ENCODE data around the gene RCOR1.
A peak's percentile ranks its signal among the peaks of the same experiment; 100 is the strongest.

Gene RCOR1

DNA sequence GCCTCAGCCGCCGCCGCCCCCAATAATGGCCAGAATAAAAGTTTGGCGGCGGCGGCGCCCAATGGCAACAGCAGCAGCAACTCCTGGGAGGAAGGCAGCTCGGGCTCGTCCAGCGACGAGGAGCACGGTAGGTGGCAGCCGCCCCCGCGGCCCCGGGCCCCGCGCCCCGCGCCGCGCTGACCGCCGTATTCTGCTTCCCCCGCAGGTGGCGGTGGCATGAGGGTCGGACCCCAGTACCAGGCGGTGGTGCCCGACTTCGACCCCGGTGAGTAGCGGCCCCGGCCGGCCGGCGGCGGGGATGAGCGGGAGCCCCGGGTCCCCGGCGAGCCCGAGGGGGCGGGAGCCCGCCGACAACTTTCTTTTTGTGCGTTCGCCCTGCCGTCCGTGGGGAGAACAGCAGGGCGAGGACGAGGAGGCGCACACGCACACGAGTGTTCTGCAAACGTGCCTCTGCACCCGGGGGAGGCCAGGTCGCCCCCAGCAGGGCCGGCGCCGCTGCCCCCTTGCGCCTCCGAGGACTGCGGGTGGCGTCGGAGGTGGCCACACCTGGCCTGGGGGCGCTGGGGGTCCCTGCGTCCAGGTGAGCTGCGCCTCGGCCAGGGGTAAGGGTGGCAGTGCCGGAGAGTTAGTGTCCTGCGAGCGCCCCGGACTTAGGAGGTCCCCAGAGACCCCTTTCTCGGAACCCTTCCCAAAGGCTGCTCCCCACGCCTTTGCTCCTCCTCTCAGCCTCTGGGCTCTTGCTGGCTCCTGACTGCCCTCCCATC lies 794 bp downstream of the RCOR1 start:
- Histone ChIP-seq H3K4me1 (ENCODE audit: control insufficient read depth in 1 of 2, insufficient read depth in 2 of 2, low read length in 2 of 2) (peaks cover 6 to 14% of the 10 kb centered on the region in 2 donors), H3K9me3 (ENCODE audit: control insufficient read depth in 1 of 2, low read length in 2 of 2) (no peaks in the 10 kb centered on the region)

GRCh38 chr14:102593825-102594137 lies 1.3 kb downstream of the RCOR1 start:
- H3K9me3 ChIP-seq (ENCODE audit: control insufficient read depth in 1 of 2, low read length in 2 of 2), result no peaks in the 10 kb centered on the region
- H3K4me3 ChIP-seq (ENCODE audit: low read depth in 1 of 2, low read length in 2 of 2), result peak overlapping the region; percentile 82 to 86
- peak overlapping the region; percentile 71 to 86 for H3K9ac ChIP-seq (ENCODE audit: low read depth in 1 of 2, low read length in 2 of 2)
- peaks cover 6 to 14% of the 10 kb centered on the region in 2 donors for H3K4me1 ChIP-seq (ENCODE audit: control insufficient read depth in 1 of 2, insufficient read depth in 2 of 2, low read length in 2 of 2)
- H3K27me3 ChIP-seq (ENCODE audit: control insufficient read depth in 1 of 2, insufficient read depth in 2 of 2, low read length in 2 of 2), result no peaks in the 10 kb centered on the region
- peaks cover 0 to 2% of the 10 kb centered on the region in 2 donors for H3K36me3 ChIP-seq (ENCODE audit: control insufficient read depth in 1 of 2, insufficient read depth in 2 of 2, low read length in 2 of 2)
- no peak overlapping the region for H3K27ac ChIP-seq (ENCODE audit: low read depth, low read length)

More for the DNA sequence above, 794 bp downstream of the RCOR1 start:
- no peaks in the 10 kb centered on the region for H3K36me3 ChIP-seq (ENCODE audit: control insufficient read depth in 1 of 2, insufficient read depth in 2 of 2, low read length in 2 of 2)
- no peaks in the 10 kb centered on the region for H3K27me3 ChIP-seq (ENCODE audit: control insufficient read depth in 1 of 2, insufficient read depth in 2 of 2, low read length in 2 of 2)
- H3K4me3 ChIP-seq (ENCODE audit: low read depth in 1 of 2, low read length in 2 of 2), result peak overlapping the region; percentile 82 to 86
- peak overlapping the region; percentile 88 for H3K27ac ChIP-seq (ENCODE audit: low read depth, low read length)
- peak overlapping the region; percentile 71 to 86 for H3K9ac ChIP-seq (ENCODE audit: low read depth in 1 of 2, low read length in 2 of 2)

DNA sequence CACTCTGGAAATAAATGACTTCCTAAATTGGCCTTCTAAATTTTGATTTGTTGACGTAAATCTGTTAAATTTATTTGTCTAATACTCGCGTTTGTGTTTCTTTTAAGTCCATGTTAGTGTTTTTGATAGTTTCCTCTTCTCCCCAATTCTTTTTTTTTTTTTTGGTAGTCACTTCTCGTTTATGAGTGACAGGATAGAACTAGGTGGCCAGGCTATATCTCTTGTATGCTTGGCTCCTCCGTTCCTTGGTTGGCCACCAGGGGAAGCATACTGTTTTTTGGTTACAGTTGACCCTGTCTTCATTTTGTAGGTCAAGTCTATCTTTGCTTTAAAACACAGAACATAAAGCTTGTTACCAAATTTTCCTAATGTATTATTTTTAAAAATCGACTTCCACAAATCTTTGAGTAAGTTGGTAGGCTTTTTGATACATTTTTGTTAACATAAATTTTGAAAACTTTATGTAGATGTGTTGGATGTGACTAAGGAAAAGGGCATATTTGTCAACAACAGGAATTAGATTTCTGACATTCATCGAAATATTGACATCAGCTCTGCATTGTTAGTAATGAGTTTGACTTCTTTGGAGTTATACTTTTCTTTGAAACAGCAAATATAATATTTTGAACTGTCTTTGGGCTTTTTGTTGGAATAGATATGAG lies 2.2 kb downstream of the RCOR1 start:
- H3K27me3 ChIP-seq (ENCODE audit: control insufficient read depth in 1 of 2, insufficient read depth in 2 of 2, low read length in 2 of 2), result no peaks in the 10 kb centered on the region
- peak overlapping the region; percentile 82 to 86 for H3K4me3 ChIP-seq (ENCODE audit: low read depth in 1 of 2, low read length in 2 of 2)
- peaks cover 6 to 14% of the 10 kb centered on the region in 2 donors for H3K4me1 ChIP-seq (ENCODE audit: control insufficient read depth in 1 of 2, insufficient read depth in 2 of 2, low read length in 2 of 2)
- no peak overlapping the region for H3K27ac ChIP-seq (ENCODE audit: low read depth, low read length)
- peaks cover 0 to 7% of the 10 kb centered on the region in 2 donors for H3K36me3 ChIP-seq (ENCODE audit: control insufficient read depth in 1 of 2, insufficient read depth in 2 of 2, low read length in 2 of 2)
- peak overlapping the region; percentile 71 to 86 for H3K9ac ChIP-seq (ENCODE audit: low read depth in 1 of 2, low read length in 2 of 2)
- no peaks in the 10 kb centered on the region for H3K9me3 ChIP-seq (ENCODE audit: control insufficient read depth in 1 of 2, low read length in 2 of 2)

- Histone ChIP-seq H3K27me3 (ENCODE audit: control insufficient read depth in 1 of 2, insufficient read depth in 2 of 2, low read length in 2 of 2) (no peaks in the 10 kb centered on the region), H3K9me3 (ENCODE audit: control insufficient read depth in 1 of 2, low read length in 2 of 2) (no peaks in the 10 kb centered on the region), H3K9ac (ENCODE audit: low read depth in 1 of 2, low read length in 2 of 2) (no peak overlapping the region), H3K36me3 (ENCODE audit: control insufficient read depth in 1 of 2, insufficient read depth in 2 of 2, low read length in 2 of 2) (peaks cover 3 to 7% of the 10 kb centered on the region in 2 donors), H3K27ac (ENCODE audit: low read depth, low read length) (no peak overlapping the region), H3K4me3 (ENCODE audit: low read depth in 1 of 2, low read length in 2 of 2) (no peak overlapping the region), H3K4me1 (ENCODE audit: control insufficient read depth in 1 of 2, insufficient read depth in 2 of 2, low read length in 2 of 2) (peaks cover 0 to 8% of the 10 kb centered on the region in 2 donors)
These were observed 9.0 kb downstream of the RCOR1 start for GRCh38 chr14:102601378-102601925.

DNA sequence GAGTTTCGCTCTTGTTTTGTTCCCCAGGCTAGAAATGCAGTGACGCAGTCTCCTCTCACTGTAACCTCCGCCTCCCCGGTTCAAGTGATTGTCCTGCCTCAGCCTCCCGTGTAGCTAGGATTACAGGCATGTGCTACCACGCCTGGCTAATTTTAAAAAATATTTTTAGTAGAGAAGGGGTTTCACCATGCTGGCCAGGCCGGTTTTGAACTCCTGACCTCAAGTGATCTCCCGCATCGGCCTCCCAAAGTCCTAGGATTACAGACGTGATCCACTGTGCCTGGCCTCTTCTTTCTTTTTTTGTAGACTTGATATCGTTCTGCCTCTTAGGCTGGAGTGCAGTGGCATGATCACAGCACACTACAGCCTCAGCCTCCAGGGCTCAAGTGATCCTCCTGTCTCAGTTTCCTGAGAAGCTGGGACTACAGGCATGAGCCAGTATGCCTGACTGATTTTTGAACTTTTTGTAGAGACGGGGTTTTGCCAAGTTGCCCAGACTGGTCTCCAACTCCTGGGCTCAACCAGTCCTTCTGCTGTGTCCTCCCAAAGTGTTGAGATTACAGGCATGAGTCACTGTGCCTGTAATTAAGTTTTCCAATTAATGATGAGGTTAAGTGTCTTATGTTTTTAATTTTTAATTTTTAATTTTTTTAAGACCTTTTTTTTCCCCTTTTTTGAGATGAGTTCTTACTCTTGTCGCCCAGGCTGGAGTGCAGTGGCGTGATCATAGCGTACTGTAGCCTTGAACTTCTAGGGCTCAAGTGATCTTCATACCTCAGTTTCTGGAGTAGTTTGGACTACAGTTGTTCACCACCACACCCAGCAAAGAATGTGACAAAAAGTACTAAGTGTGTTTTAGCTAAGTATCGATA lies 10.2 kb downstream of the RCOR1 start:
- no peak overlapping the region for H3K27ac ChIP-seq (ENCODE audit: low read depth, low read length)
- H3K36me3 ChIP-seq (ENCODE audit: control insufficient read depth in 1 of 2, insufficient read depth in 2 of 2, low read length in 2 of 2), result peaks cover 3 to 7% of the 10 kb centered on the region in 2 donors
- no peaks in the 10 kb centered on the region for H3K9me3 ChIP-seq (ENCODE audit: control insufficient read depth in 1 of 2, low read length in 2 of 2)
- peaks cover 0 to 8% of the 10 kb centered on the region in 2 donors for H3K4me1 ChIP-seq (ENCODE audit: control insufficient read depth in 1 of 2, insufficient read depth in 2 of 2, low read length in 2 of 2)
- H3K9ac ChIP-seq (ENCODE audit: low read depth in 1 of 2, low read length in 2 of 2), result no peak overlapping the region
- no peaks in the 10 kb centered on the region for H3K27me3 ChIP-seq (ENCODE audit: control insufficient read depth in 1 of 2, insufficient read depth in 2 of 2, low read length in 2 of 2)
- no peak overlapping the region for H3K4me3 ChIP-seq (ENCODE audit: low read depth in 1 of 2, low read length in 2 of 2)

GRCh38 chr14:102603293-102603907 lies 11.0 kb downstream of the RCOR1 start:
- H3K4me1 ChIP-seq (ENCODE audit: control insufficient read depth in 1 of 2, insufficient read depth in 2 of 2, low read length in 2 of 2), result peaks cover 0 to 8% of the 10 kb centered on the region in 2 donors
- H3K27ac ChIP-seq (ENCODE audit: low read depth, low read length), result no peak overlapping the region
- no peak overlapping the region for H3K9ac ChIP-seq (ENCODE audit: low read depth in 1 of 2, low read length in 2 of 2)
- no peaks in the 10 kb centered on the region for H3K9me3 ChIP-seq (ENCODE audit: control insufficient read depth in 1 of 2, low read length in 2 of 2)
- H3K27me3 ChIP-seq (ENCODE audit: control insufficient read depth in 1 of 2, insufficient read depth in 2 of 2, low read length in 2 of 2), result no peaks in the 10 kb centered on the region
- H3K4me3 ChIP-seq (ENCODE audit: low read depth in 1 of 2, low read length in 2 of 2), result no peak overlapping the region
- peaks cover 3 to 7% of the 10 kb centered on the region in 2 donors for H3K36me3 ChIP-seq (ENCODE audit: control insufficient read depth in 1 of 2, insufficient read depth in 2 of 2, low read length in 2 of 2)

DNA sequence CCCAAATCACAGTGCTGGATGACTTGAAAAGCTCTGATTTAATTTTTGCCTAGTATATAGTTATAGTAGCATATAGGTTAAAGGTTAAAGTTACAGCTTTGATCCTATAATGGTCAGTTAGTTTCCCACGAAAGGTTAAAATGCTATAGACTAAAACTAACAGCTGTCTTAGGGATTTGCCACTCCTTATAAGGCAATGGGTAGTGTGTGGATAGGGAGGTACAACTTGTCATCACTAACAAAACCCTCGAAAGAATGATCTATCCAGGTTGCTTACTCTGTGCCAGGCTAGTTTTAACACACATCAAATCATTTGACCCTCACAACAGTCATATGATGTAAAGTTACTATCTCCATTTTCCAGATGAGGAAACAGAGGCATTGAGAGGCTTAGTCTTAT lies 11.7 kb downstream of the RCOR1 start:
- no peaks in the 10 kb centered on the region for H3K9me3 ChIP-seq (ENCODE audit: control insufficient read depth in 1 of 2, low read length in 2 of 2)
- H3K4me1 ChIP-seq (ENCODE audit: control insufficient read depth in 1 of 2, insufficient read depth in 2 of 2, low read length in 2 of 2), result peaks cover 0 to 8% of the 10 kb centered on the region in 2 donors
- peaks cover 1 to 3% of the 10 kb centered on the region in 2 donors for H3K36me3 ChIP-seq (ENCODE audit: control insufficient read depth in 1 of 2, insufficient read depth in 2 of 2, low read length in 2 of 2)
- no peak overlapping the region for H3K27ac ChIP-seq (ENCODE audit: low read depth, low read length)
- no peak overlapping the region for H3K9ac ChIP-seq (ENCODE audit: low read depth in 1 of 2, low read length in 2 of 2)
- no peak overlapping the region for H3K4me3 ChIP-seq (ENCODE audit: low read depth in 1 of 2, low read length in 2 of 2)
- H3K27me3 ChIP-seq (ENCODE audit: control insufficient read depth in 1 of 2, insufficient read depth in 2 of 2, low read length in 2 of 2), result no peaks in the 10 kb centered on the region

- no peaks in the 10 kb centered on the region for H3K9me3 ChIP-seq (ENCODE audit: control insufficient read depth in 1 of 2, low read length in 2 of 2)
- no peak overlapping the region for H3K27ac ChIP-seq (ENCODE audit: low read depth, low read length)
- H3K9ac ChIP-seq (ENCODE audit: low read depth in 1 of 2, low read length in 2 of 2), result no peak overlapping the region
- H3K27me3 ChIP-seq (ENCODE audit: control insufficient read depth in 1 of 2, insufficient read depth in 2 of 2, low read length in 2 of 2), result no peaks in the 10 kb centered on the region
- H3K4me1 ChIP-seq (ENCODE audit: control insufficient read depth in 1 of 2, insufficient read depth in 2 of 2, low read length in 2 of 2), result peaks cover 0 to 8% of the 10 kb centered on the region in 2 donors
- H3K36me3 ChIP-seq (ENCODE audit: control insufficient read depth in 1 of 2, insufficient read depth in 2 of 2, low read length in 2 of 2), result peaks cover 0 to 3% of the 10 kb centered on the region in 2 donors
- no peak overlapping the region for H3K4me3 ChIP-seq (ENCODE audit: low read depth in 1 of 2, low read length in 2 of 2)
These were observed 12.6 kb downstream of the RCOR1 start for GRCh38 chr14:102605029-102605428.

DNA sequence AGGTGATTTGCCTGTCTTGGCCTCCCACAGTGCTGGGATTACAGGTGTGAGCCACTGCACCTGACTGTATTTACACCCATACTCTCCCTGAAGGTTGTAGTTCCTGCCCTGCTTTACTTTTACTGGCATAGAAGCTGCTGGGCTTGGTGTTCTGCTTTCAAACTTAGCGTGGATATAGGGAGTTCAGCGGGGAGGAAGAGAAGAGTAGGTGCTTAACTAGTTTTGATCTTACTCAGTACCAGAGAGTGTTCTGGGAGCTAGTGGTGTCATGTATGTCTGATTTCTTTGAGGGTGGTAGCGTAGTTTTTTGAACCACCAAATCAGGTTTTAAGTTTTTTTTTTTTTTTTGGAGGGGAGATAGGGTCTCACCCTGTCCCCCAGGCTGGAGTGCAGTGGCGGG lies 13.8 kb downstream of the RCOR1 start:
- peaks cover 0 to 8% of the 10 kb centered on the region in 2 donors for H3K4me1 ChIP-seq (ENCODE audit: control insufficient read depth in 1 of 2, insufficient read depth in 2 of 2, low read length in 2 of 2)
- H3K9ac ChIP-seq (ENCODE audit: low read depth in 1 of 2, low read length in 2 of 2), result no peak overlapping the region

More for the DNA sequence above, 13.8 kb downstream of the RCOR1 start:
- H3K4me3 ChIP-seq (ENCODE audit: low read depth in 1 of 2, low read length in 2 of 2), result no peak overlapping the region
- no peak overlapping the region for H3K27ac ChIP-seq (ENCODE audit: low read depth, low read length)
- H3K27me3 ChIP-seq (ENCODE audit: control insufficient read depth in 1 of 2, insufficient read depth in 2 of 2, low read length in 2 of 2), result no peaks in the 10 kb centered on the region
- no peaks in the 10 kb centered on the region for H3K9me3 ChIP-seq (ENCODE audit: control insufficient read depth in 1 of 2, low read length in 2 of 2)
- peaks cover 0 to under 1% of the 10 kb centered on the region in 2 donors for H3K36me3 ChIP-seq (ENCODE audit: control insufficient read depth in 1 of 2, insufficient read depth in 2 of 2, low read length in 2 of 2)
